ENCODE results near the gene MYO9A.
A peak's percentile ranks its signal among the peaks of the same experiment; 100 is the strongest.

MYO9A gene

DNA sequence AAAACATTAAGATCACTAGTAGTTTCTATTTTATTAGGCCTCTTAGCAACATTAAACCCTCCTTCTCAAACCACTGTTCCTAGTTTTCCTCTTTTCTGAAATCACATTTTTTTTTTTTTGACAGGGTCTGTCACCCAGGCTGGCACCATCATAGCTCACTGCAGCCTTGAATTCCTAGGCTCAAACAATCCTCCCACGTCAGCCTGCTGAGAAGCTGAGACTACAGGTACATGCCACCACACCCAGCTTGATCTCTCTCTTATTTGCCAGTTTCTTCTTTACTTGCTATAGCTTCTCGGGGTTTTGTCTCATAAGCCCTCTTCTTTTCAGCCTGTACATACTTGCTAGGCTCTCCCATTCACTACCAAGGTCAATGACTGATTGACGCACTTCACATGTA lies 28.3 kb upstream of the MYO9A start:
- DNase-seq (ENCODE audit: low read depth), result no peak
- no peak for TF ChIP-seq POLR2A (IDR thresholded peaks at IDR 0.05; ENCODE audit: extremely low read depth, insufficient read length)
- TF ChIP-seq CTCF (IDR thresholded peaks at IDR 0.05; ENCODE audit: low read depth, low read length), result no peak
- no peak overlapping the region for H3K4me3 ChIP-seq (ENCODE audit: low read depth, low read length)

DNA sequence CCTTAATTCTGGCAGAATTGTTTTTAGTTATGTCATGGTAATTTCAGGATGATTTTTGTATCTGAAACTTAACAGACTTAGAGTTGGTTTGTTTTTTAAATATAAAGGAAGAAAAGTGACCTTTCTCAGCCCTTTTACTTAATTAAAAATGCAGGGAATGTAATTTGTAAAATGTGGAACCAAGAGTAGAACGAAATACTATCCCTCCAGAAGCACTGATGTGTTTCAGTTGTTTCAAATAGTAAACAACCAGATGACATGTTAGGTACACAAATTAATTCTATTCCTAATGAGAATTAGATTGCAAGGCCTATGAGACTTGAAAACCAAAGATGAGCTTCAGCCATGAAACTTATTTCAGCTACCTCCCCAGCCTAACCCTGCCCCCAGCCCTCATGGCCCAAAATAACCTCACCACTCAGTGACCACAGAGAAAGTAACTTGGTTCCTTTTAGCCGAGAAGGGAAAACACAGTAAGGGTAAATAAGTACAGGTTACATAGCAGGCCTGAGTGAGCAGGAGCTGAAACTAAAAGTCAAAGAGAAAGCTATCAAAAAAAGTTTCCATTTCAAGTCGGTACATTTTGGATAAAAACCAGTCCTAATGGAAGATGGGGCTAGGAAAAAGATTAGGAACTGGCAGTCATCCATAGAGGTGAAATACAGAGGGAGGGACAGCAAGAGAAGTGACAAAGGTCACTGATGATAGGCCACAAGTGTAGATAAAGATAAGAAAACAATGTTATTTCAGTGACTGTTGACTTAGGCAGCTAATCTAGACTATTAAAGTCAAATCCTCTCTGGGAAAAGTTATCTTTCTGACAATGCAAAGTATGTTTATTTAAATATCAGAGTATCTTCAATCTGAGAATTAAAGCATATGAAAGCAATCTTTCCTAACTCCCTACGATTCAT lies 23.5 kb upstream of the MYO9A start:
- TF ChIP-seq POLR2A (IDR thresholded peaks at IDR 0.05; ENCODE audit: extremely low read depth, insufficient read length) (no peak), CTCF (IDR thresholded peaks at IDR 0.05; ENCODE audit: low read depth, low read length) (no peak), MYC (IDR thresholded peaks at IDR 0.05; ENCODE audit: low read depth, low read length) (no peak)
- TF ChIP-seq, protein P1, sequence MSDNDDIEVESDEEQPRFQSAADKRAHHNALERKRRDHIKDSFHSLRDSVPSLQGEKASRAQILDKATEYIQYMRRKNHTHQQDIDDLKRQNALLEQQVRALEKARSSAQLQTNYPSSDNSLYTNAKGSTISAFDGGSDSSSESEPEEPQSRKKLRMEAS (IDR thresholded peaks at IDR 0.05; ENCODE audit: low read depth, low read length), result no peak
- DNase-seq (ENCODE audit: low read depth), result peak; percentile 14
- H3K4me3 ChIP-seq (ENCODE audit: low read depth, low read length), result no peak overlapping the region

GRCh38 chr15:72140088-72140487 lies 22.1 kb upstream of the MYO9A start:
- no peak overlapping the region for H3K4me3 ChIP-seq (ENCODE audit: low read depth, low read length)
- TF ChIP-seq, protein P1 (IDR thresholded peaks at IDR 0.05; ENCODE audit: low read depth, low read length), result no peak
- no peak for TF ChIP-seq POLR2A (IDR thresholded peaks at IDR 0.05; ENCODE audit: extremely low read depth, insufficient read length)
- TF ChIP-seq CTCF (IDR thresholded peaks at IDR 0.05; ENCODE audit: low read depth, low read length), result no peak
- TF ChIP-seq MYC (IDR thresholded peaks at IDR 0.05; ENCODE audit: low read depth, low read length), result no peak
- DNase-seq (ENCODE audit: low read depth), result no peak

- H3K4me3 ChIP-seq (ENCODE audit: low read depth, low read length), result no peak overlapping the region
- no peak for TF ChIP-seq POLR2A (IDR thresholded peaks at IDR 0.05; ENCODE audit: extremely low read depth, insufficient read length)
- TF ChIP-seq, protein P1 (IDR thresholded peaks at IDR 0.05; ENCODE audit: low read depth, low read length), result no peak
- TF ChIP-seq CTCF (IDR thresholded peaks at IDR 0.05; ENCODE audit: low read depth, low read length), result no peak
- no peak for TF ChIP-seq MYC (IDR thresholded peaks at IDR 0.05; ENCODE audit: low read depth, low read length)
- no peak for DNase-seq (ENCODE audit: low read depth)
Measured at GRCh38 chr15:72139667-72140066, 21.7 kb upstream of the MYO9A start.

- H3K4me3 ChIP-seq (ENCODE audit: low read depth, low read length), result no peak overlapping the region
- DNase-seq (ENCODE audit: low read depth), result no peak
- TF ChIP-seq, protein P1 (IDR thresholded peaks at IDR 0.05; ENCODE audit: low read depth, low read length), result no peak
- TF ChIP-seq POLR2A (IDR thresholded peaks at IDR 0.05; ENCODE audit: extremely low read depth, insufficient read length) (no peak), MYC (IDR thresholded peaks at IDR 0.05; ENCODE audit: low read depth, low read length) (no peak), CTCF (IDR thresholded peaks at IDR 0.05; ENCODE audit: low read depth, low read length) (no peak)
Measured at GRCh38 chr15:72136170-72137051, 18.5 kb upstream of the MYO9A start.
